Activated naive CD4-positive, alpha-beta T cell treated with anti-CD3 and anti-CD28 coated beads, Interleukin-2, amount 50 U/mL, for 16 hours (primary cell): ENCODE results near the gene MEG3.

Experiments used
- DNase-seq: peaks from one replicate; pipeline ENCODE4 v3.0.0-alpha.2; 2020

The MEG3 gene

GRCh38 chr14:100834794-100835547 lies 9.1 kb downstream of the MEG3 start:
- DNase-seq = no peak

DNA sequence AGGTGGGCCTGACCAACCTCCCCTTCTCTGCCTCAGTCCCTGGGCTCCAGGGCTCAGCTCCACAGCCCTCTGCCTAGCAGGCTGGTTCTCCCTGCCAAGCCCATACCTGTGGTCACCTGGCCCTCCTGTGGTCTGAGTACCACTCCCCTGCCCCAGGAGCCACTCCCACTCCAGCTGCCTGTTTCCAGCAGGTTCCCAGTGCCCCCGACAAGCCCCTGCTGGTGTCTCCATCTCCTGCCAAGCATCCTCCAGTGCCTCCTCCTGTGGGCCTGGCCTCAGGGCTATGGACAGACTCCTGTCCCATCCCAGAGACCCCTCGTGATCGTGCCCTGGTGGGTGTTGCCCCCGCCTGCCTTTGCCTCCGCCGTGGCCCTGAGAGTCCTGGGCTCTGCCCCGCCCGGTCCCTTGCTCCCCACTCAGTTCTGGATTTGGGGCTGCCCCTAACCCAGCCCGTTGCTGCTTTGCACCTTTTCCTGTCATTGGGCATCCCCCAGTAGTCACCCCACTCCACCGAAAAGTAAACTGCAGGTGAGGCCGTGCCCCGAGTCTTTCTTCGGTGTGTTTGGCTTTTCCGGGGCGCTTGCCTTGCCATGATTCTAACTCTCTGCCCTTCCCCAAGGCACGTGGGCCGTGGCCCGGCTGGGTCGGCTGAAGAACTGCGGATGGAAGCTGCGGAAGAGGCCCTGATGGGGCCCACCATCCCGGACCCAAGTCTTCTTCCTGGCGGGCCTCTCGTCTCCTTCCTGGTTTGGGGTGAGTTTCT lies 9.8 kb downstream of the MEG3 start:
- no peak for DNase-seq

GRCh38 chr14:100836311-100836805 lies 10.4 kb downstream of the MEG3 start:
- DNase-seq = no peak

GRCh38 chr14:100836941-100837804 lies 11.3 kb downstream of the MEG3 start:
- DNase-seq = no peak

- DNase-seq = no peak
Measured at GRCh38 chr14:100837805-100838350, 12.0 kb downstream of the MEG3 start.

DNA sequence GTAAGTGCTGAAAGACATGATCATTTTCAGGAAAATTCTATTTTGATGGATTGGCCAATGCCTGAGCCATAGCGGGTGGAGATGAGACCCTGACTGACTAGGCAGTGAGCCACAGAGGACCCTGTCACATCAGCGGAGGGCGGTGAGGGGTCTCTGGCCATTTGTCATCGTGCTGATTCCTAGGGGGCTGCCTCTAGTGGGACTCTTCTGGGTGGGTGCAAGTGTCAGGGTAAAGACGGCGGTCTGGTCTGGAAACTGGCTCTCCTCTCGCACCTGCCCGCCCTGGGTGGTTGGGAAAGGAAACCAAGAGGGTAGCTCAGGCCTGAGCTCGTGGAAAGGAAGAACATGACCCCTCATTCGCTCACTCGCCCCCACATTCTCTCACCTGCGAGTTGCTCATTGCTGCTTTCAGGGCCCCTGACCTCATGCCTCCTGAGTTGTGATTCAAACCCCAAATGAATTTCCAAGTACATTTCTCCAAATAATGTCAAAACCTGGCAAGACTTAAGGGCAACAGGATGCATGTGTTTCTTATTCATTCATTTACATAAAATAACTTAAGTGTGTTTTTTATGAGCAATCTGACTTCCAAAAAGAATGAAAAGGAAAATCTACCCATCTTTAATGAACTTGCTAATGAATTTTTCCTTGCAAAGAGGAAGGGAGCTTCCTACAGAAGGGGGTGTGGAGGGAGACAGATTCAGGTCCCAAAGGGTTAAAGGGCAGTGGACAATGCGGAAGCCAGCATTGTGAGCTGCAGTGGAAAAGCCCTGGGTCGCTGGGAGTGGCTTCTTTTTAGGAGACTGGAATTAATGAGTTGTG lies 12.8 kb downstream of the MEG3 start:
- no peak for DNase-seq

DNA sequence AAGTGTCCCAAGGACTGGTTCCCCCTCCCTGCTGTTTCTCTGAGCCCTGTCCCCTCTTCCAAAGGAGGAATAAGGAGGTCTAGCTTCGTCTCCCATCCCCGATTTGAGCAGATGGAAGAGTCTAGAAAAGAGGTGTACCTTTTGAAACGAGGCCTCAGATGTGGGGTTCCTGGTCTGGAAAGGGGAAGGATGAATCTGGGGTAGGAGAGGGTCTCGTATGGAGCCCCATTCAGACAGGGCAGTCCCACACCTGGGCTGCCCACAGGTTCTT lies 13.3 kb downstream of the MEG3 start:
- no peak for DNase-seq

DNA sequence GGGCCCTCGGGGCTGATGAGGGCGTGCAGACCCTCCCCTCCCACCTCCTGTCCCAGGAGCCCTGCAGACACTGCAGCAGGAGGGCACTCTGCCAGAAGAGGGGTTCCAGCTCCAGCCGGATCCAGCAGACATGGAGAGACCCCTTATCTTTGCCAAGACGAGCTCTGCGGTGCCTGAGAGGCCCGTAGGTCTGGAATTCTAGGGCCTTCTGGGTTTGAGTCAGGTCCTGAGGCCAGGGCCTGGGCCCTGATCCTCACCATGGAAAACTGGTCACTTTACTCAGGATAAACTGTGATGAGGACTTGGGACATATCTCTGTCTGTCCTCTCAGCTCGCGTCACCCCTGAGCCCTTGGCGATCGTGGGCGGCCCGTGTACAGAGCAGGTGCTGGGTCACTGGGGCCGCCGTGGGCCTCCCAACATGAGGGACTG lies 13.8 kb downstream of the MEG3 start:
- no peak for DNase-seq

- DNase-seq = no peak
Measured at GRCh38 chr14:100840286-100841065, 14.6 kb downstream of the MEG3 start.

DNA sequence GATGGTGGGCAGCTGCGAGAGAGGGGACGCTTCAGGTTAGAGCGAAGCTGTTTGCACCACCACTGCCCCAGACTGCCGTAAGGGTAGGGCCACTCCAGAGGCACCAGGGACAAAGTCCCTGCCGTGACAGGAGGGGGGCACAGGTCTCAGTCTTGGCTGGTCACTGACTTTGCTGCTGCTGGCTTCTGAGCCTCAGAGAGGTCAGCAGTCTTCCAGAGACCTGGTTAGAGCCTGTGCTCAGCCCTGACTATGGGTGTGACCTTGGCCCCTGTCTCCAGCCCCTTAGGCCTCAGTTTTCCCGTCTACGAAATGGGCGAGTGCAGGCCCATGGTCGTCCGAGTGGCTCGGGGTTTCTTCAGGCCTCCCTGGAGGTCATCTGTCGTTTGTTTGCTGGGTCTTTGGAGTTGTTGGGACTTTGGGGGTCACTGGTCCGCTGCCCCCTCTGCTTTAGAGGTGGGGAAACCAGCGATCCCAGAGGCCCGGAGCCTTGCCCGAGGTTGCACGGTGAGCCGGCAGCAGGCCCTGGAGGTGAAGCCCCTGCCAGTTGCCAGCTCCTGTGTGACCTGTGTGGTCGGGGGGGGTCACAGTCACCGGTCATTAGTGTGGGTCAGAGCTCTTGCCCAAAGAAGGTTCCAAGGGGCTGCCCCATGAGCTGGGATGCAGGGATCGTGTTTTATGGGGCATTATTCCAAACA lies 15.3 kb downstream of the MEG3 start:
- DNase-seq = no peak

DNA sequence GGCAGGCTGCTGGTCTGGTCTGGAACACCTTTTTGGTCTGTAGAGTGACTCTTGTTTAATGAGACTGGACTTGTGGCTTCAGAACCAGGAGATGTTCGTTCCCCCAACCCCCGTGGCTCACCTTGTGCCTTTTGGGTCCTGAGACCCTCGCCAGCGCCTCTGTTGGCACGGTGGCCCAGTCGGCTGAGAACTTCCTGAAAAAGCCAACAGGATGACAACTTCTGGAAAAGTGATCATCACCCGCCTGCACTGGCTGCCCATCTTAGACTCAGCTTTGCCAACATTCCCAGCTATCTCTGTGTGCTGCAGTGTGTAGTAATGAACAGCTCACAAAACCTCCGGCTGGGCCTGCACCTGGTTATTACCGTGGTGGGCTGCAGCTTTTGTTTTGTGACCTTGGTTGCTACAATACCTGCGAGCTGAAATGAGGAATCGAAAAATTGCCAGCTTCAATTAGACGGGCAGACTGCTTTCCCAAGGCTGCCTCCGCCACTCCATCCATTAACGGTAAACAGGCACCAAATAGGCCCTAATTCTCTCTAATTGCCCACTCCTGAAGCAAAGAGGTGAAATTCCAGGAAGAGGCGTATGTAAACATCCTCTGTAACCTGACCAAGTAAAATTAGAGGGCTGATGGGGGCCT lies 16.0 kb downstream of the MEG3 start:
- no peak for DNase-seq

DNA sequence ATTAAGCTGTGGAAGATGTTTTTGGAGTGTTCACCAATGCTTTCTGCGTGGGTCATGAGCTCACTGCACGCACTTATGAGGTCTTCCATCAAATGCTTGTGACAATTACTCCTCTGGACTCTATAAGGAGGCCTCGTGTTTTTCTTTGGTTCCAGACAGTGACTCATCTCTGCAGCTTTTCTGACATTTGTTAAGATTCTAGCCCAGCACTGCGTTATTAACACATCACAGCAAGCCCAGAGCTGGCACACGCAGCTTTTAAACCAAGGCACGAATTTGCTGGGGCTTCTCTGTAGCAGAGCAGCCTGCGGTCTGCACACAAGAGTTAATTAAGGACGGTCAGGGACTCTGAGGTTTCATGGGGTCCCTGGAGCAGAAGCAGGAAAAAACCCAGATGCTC lies 16.9 kb downstream of the MEG3 start:
- DNase-seq = no peak

DNA sequence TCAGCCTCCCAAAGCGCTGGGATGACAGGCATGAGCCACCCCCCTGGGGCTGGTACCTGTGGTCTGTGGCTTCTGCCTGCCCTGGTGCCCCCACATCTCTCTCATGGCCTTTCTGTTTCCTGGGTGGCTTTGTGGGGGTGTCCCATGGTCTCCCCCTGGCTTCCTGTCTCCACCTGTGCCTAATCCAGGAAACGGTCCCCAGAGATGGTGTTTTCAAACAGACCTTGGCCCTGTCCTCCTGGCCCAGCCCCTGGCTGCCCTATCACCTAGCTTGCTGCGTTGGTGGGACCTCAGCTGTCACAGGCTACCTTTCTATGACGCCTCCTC lies 18.1 kb downstream of the MEG3 start:
- no peak for DNase-seq

DNA sequence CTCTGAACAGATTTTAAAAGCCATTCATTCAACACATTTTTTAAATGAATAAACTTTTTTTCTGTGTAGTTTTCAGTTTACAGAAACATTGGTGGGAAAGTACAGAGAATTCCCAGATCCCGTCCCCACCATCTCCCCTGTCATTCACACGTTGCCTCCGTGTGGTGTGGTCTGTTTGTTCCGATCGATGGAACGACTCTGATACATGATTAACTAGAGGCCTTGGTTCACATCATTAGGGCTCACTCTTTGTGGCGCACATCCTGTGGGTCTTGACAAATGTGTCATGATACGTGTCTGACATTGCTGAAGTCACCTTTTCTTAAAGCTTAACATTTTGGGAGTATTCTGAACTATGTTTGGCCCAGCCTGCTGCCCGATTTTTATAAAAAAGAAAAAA lies 18.5 kb downstream of the MEG3 start:
- no peak for DNase-seq

- DNase-seq = no peak
Measured at GRCh38 chr14:100844846-100845245, 18.9 kb downstream of the MEG3 start.

DNA sequence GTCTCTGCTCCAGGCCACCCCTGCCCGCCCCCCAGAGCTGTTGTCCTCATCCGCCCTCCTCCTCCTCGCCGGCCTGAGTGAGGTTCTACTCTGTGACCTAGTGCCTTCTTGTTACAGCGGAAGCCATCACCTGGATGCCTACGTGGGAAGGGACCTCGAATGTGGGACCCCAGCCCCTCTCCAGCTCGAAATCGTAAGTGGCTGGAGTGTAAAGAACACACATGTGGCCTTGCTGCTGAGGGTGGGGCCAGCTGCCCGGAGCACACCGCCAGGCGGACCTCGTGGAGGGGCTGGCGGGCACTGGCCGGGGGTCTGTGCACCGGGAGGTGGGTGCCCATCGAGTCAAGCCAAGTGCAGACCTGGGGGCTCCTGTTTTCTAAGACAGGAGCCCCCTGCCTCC lies 19.4 kb downstream of the MEG3 start:
- DNase-seq = no peak

GRCh38 chr14:100846309-100846859 lies 20.5 kb downstream of the MEG3 start:
- DNase-seq = no peak

DNA sequence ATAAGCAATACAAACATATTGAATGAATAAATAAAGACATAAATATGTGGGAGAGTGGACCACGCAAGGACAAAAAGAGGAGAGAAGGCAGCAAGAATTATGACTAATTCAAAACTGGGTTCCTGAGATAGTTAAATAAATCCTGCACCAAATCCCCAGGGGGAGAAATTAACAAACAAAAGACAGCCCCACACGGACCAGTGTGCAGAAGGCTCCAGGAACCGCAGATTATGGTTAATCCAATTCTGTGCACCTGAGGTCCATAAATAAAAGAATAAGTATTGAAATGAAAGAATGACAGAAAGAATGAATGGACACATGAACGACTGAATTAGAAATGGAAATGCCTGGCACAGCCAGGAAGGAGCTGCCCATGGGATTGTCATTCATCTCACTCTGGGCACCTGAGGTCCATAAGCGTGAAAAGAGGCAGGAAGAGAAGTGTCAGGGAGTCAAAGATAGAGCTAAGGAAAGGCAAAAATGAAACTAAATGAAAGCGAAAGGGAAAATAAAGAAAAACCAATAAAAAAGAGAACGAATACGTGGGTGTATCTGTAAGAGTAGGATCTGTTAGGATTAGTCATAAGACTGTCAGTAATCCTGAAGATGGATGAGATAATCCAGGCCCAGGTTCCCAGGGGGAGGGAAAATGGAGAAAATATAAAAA lies 23.3 kb downstream of the MEG3 start:
- no peak for DNase-seq

- peak; percentile 76 for DNase-seq
Measured at GRCh38 chr14:100850841-100851585, 25.1 kb downstream of the MEG3 start.
